GM13977 (cell line): ENCODE data around the gene RAPGEF1.

Experiments used
- DNase-seq: peaks from one replicate; pipeline ENCODE4 v3.0.0; 2012; ENCODE audit warnings: low spot score
- in situ Hi-C: fragments of 300-500 bp; cut with MboI; formaldehyde crosslinking; loops from one replicate; pipeline ENCODE4 v1.12.0; 2022; ENCODE audit warnings: low sequenced_read_pairs, low pct_unique_long_range_greater_than_20kb, mixed read lengths, inconsistent platforms; ENCODE audit not compliant: unreplicated experiment
- TF ChIP-seq, protein P1 (sequence below): IDR thresholded peaks from 2 replicates; pipeline ENCODE4 v1.5.1; 2012; ENCODE audit warnings: mild to moderate bottlenecking, control low read depth; ENCODE audit not compliant: insufficient read depth; ENCODE audit errors: extremely low read depth, missing control alignments

The RAPGEF1 gene

DNA sequence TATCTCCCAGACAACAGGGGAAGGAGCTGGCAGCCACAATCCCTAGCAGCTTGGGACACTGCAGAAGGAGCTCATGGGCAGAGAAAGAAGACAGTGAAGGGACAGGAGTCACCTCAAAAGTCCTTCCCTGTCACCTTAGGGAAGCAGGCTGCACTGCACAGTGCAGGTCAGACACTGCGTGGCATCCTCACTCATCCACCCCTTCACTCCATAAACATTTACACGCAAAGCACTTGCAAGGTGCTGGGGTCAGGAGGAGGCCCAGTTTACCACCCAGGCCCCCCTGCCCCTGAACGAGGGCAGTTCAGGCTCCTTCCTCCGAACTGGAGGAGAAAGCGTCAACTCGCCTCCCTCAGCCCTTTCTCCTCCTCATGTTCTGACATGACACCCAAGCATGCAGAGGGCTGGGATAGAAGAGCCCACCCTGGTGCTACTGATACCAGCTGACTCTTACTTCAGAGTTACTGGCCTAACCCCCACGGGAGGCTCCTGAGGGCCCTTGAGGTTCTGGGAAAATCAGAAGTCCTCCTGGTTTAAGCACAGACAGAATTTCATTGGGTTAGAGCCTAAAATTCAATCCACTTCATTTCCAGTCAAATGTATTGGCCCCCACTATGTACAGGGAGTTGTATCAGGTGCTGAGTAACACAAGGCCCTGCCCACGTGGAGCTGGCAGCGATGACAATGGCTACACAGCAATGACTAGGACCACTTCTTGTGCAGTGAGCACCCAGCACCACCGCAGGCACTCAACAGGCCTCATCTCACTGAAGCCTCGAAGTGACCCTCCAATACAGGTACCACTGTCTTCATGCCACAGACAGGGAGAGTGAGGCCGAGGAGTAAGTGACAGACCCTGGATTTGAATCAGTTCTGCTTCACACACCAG, 70.4 kb downstream of the RAPGEF1 start:
- in situ Hi-C loops = no loop called here
- TF ChIP-seq, protein P1, sequence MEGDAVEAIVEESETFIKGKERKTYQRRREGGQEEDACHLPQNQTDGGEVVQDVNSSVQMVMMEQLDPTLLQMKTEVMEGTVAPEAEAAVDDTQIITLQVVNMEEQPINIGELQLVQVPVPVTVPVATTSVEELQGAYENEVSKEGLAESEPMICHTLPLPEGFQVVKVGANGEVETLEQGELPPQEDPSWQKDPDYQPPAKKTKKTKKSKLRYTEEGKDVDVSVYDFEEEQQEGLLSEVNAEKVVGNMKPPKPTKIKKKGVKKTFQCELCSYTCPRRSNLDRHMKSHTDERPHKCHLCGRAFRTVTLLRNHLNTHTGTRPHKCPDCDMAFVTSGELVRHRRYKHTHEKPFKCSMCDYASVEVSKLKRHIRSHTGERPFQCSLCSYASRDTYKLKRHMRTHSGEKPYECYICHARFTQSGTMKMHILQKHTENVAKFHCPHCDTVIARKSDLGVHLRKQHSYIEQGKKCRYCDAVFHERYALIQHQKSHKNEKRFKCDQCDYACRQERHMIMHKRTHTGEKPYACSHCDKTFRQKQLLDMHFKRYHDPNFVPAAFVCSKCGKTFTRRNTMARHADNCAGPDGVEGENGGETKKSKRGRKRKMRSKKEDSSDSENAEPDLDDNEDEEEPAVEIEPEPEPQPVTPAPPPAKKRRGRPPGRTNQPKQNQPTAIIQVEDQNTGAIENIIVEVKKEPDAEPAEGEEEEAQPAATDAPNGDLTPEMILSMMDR = no peak
- no peak for DNase-seq

DNA sequence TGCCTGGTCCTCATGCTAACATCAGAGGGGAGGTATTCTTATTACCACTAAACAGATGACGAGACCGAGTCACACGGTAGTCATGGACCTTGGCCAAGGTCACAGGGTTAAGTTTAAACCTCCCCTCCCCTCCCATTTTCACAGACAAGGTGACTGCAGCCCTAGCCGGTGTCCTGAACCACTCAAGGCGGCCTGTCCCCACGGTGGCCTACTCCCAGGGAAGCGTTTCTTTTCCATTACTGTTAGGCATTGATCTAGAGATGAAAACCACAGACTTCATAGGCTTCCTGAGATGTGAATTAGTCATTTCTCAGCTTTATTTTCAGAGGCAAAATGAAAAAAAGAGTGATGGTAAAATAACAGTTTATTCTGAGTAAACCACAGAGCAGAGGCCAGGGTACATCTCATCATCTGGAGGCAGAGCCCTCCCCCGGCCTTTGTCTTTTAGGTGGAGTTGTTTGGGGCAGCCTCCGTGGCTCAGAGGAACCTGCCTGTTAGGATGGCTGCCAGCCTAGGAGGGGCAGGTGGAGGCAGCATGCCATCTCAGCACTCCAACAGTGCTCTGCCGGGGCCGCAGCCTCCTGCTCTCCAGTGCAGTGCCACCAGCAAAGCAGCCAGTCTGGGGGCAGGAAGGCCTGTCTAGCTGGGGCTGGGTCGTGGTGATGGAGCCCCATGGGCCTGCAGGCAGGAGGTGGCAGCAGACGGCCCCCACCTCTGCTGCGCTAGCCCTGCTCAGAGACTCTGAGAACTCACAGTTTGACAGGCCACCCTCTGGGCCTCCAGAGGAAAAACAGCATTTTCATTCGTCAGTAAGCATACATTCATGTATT, 71.2 kb downstream of the RAPGEF1 start:
- TF ChIP-seq, protein P1 = peak; percentile 6
- DNase-seq = peak; percentile 78
- in situ Hi-C loops = no loop called here

DNA sequence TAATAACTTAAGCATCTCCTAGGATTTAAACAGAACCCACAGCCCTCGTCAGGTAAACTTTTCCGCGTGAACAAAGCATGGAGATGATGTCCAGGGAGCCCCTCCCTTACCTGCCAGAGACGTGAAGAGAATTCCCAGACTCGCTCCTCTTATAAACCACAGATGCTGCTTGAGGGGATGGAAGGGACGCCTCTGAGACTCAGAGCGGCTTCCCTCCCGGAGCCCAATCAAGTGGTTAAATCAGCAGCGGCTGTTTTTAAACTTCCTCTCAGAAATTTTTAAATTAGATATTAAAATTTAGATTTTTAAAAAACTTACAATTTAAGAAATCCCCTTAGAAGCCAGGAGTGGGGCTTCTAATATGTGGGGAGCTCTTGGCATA, 71.8 kb downstream of the RAPGEF1 start:
- TF ChIP-seq, protein P1 = no peak
- in situ Hi-C loops = no loop called here
- no peak for DNase-seq

DNA sequence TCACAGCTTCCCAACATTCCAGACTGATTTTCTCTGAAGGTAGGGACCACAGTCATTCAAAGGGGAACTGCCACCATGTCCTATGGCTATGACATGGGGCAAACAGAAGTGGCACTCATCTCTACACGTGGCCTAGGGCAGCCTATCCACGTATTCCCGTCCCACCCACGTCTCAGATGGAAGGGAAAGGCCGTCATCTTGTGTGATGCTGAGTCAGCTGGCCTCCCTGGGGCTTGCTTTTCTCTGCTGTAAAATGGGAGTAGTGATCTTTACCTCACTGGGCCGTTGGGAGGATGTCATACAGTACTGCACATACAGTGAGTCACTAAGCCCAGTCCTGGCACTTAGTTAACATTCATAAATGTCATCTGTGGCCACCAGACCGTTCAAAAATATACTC, 72.3 kb downstream of the RAPGEF1 start:
- TF ChIP-seq, protein P1 = no peak
- DNase-seq = peak; percentile 57

DNA sequence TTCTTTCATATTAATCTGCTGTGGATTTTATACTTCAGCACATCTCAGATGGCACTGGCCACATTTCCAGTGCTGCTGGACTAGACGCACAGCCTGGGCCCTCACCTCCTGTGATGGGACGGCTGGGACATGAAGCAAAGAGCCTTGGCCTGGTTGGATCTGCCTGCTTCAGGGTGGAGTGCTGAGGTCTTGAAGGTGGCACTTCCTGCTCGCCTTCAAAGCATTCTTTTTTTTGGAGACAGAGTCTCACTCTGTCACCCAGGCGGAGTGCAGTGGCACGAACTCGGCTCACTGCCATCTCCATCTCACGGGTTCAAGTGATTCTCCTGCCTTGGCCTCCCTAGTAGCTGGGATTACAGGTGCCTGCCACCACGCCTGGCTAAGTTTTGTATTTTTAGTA, 73.1 kb downstream of the RAPGEF1 start:
- in situ Hi-C loops = no loop called here
- TF ChIP-seq, protein P1 = no peak
- DNase-seq = no peak

More for the DNA sequence above, 72.3 kb downstream of the RAPGEF1 start:
- in situ Hi-C loops = no loop called here

DNA sequence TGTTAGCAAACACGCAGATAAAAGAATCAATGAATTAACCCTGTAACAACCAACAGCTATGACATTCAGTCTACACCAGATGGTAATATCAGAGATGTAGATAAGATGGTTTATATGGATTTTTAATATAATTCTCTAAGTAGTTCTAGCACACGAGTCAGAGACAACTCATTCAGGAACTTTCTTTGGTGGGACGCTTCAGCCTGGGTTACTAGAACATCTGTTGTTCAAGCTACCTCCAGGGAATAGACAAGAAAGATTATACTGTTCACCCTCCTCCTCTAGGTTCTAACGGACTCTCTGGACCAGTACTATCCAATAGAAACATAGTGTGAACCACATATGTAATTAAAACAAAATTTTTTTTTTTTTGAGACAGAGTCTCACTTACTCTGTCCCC, 73.8 kb downstream of the RAPGEF1 start:
- TF ChIP-seq, protein P1 = no peak
- no peak for DNase-seq
- in situ Hi-C loops = no loop called here
